ENCODE measurements around the gene FAM114A1. TPM values are rescaled to one million over a fixed set of nuclear protein-coding genes. Genes with fewer than 3 reads are reported as not detected.

FAM114A1 gene
- total and polyA plus RNA-seq, 2 of the 4 experiments (the other 2 are of a cell fraction), result 135 to 649 TPM

- dilution Hi-C loops (cut with HindIII; ENCODE audit: low sequenced_read_pairs, unreplicated experiment), result no loop called here
- Histone ChIP-seq H3K4me1 (ENCODE audit: control insufficient read depth, insufficient read depth, low read length) (peaks cover 2% of the 10 kb centered on the region; the same call in 1 of the 2 replicates), H3K18ac (ENCODE audit: low read depth, low read length) (no peak overlapping the region), H3K4me3 (ENCODE audit: insufficient read depth, low read depth, low read length) (no peak overlapping the region), H3K56ac (ENCODE audit: extremely low read depth, insufficient read depth, low read length) (no peak overlapping the region), H3K27ac (ENCODE audit: insufficient read depth, low read length) (no peak overlapping the region), H3K23ac (ENCODE audit: low read depth, low read length) (no peak overlapping the region; the same call in 1 of the 2 replicates), H3K36me3 (ENCODE audit: control insufficient read depth, insufficient read depth, low read length) (peaks cover 64% of the 10 kb centered on the region), H4K91ac (ENCODE audit: insufficient read depth, low read depth, low read length) (no peak overlapping the region), H2BK20ac (ENCODE audit: low read depth, low read length) (0 out of 2 replicates have a peak overlapping the region, but pooled peaks have one; percentile 10), H2BK5ac (ENCODE audit: low read depth, low read length, poor library complexity, severe bottlenecking) (no peak overlapping the region), H3K9ac (ENCODE audit: low read depth, low read length) (no peak overlapping the region), H3K79me1 (ENCODE audit: low read depth in 1 of 2, low read length in 2 of 2) (peaks cover 27 to 42% of the 10 kb centered on the region in 2 experiments), H3K27me3 (ENCODE audit: control insufficient read depth, insufficient read depth, low read length) (no peaks in the 10 kb centered on the region), H2BK120ac (ENCODE audit: low read depth, low read length) (no peak overlapping the region), H3K9me1 (ENCODE audit: insufficient read depth, low read length) (0 out of 2 replicates have a peak, but pooled peaks cover 3% of the 10 kb centered on the region), H3K9me3 (ENCODE audit: control insufficient read depth, insufficient read depth, low read length) (no peaks in the 10 kb centered on the region), H2AK9ac (replicated peaks; ENCODE audit: low read depth, low read length, poor library complexity) (no peak overlapping the region), H2BK15ac (ENCODE audit: low read depth, low read length) (no peak overlapping the region), H3K4me2 (ENCODE audit: low read depth, low read length) (no peak overlapping the region), H4K8ac (ENCODE audit: low read depth in 2 of 2, low read length in 2 of 2) (0 out of 4 replicates have a peak overlapping the region, but pooled peaks of 1 of the 2 experiments have one; percentile 36), H3K14ac (replicated peaks; ENCODE audit: low read depth, low read length) (no peak overlapping the region), H4K20me1 (ENCODE audit: insufficient read depth, low read length) (no peaks in the 10 kb centered on the region), H4K5ac (ENCODE audit: low read depth, low read length) (no peak overlapping the region), H2AFZ (replicated peaks; ENCODE audit: low read length, poor library complexity) (no peak overlapping the region), H3K4ac (ENCODE audit: low read depth, low read length) (no peak overlapping the region), H2AK5ac (ENCODE audit: low read depth, low read length) (no peak overlapping the region)
- ChIA-PET CTCF (no interaction called here), POLR2A (ENCODE audit: unreplicated experiment) (no interaction called here)
- WGBS, 2 experiments (ENCODE audit: extremely low coverage in 2 of 2, insufficient read length in 1 of 2), result 68% methylated on average over 4 of the region's 9 CpGs; no CpG with 5 or more reads in 1 of the 2 experiments
- no peak for TF ChIP-seq CEBPB (IDR thresholded peaks at IDR 0.05; ENCODE audit: low read depth, low read length)
- TF ChIP-seq MAZ (IDR thresholded peaks at IDR 0.05; ENCODE audit: borderline replicate concordance, low read depth, low read length), result no peak
- TF ChIP-seq USF2 (IDR thresholded peaks at IDR 0.05; ENCODE audit: low read depth, low read length), result no peak
- TF ChIP-seq RCOR1 (IDR thresholded peaks at IDR 0.05; ENCODE audit: insufficient replicate concordance, low read length), result no peak
- no peak for TF ChIP-seq NFE2L2 (IDR thresholded peaks at IDR 0.05; ENCODE audit: low read depth, low read length)
- TF ChIP-seq SMC3 (IDR thresholded peaks at IDR 0.05; ENCODE audit: low read depth, low read length), result no peak
- TF ChIP-seq ELK1 (IDR thresholded peaks at IDR 0.05; ENCODE audit: borderline replicate concordance, low read depth, low read length), result no peak
- TF ChIP-seq CTCF (conservative IDR thresholded peaks at IDR 0.05; ENCODE audit: low read depth, low read length), result no peak
- TF ChIP-seq FOS (IDR thresholded peaks at IDR 0.05; ENCODE audit: low read depth, low read length), result no peak
- no peak for TF ChIP-seq RAD21 (IDR thresholded peaks at IDR 0.05; ENCODE audit: low read length)
- TF ChIP-seq POLR2A (IDR thresholded peaks at IDR 0.05; ENCODE audit: low read depth, low read length), result no peak
- TF ChIP-seq MAFK (IDR thresholded peaks at IDR 0.05; ENCODE audit: low read depth, low read length), result no peak
- TF ChIP-seq MXI1 (IDR thresholded peaks at IDR 0.05; ENCODE audit: borderline replicate concordance, low read depth, low read length), result no peak
- no peak for TF ChIP-seq BHLHE40 (IDR thresholded peaks at IDR 0.05; ENCODE audit: low read depth, low read length)
- TF ChIP-seq RFX5 (IDR thresholded peaks at IDR 0.05; ENCODE audit: low read depth, low read length), result no peak
- no peak for TF ChIP-seq CHD1 (IDR thresholded peaks at IDR 0.05; ENCODE audit: low read depth, low read length)
- intact Hi-C loops (cut with micrococcal nuclease), result no loop called here
- no peak for DNase-seq
- BruUV-seq (replicated peaks), result no TSS peak
- ATAC-seq (ENCODE audit: low read depth), result no peak
- in situ Hi-C loops (cut with MboI; ENCODE audit: low sequenced_read_pairs), result no loop called here
These were observed 61.4 kb downstream of the FAM114A1 start for GRCh38 chr4:38928974-38929373.
